SK-N-SH (cell line): ENCODE measurements around the gene THAP12. TPM values are rescaled to one million over a fixed set of nuclear protein-coding genes. Genes with fewer than 3 reads are reported as not detected.

Experiments
- CTCF ChIA-PET: fragments of 300-600, 350-600 bp; formaldehyde crosslinking; extraction: SDS; loops from one replicate; lab custom pipeline; 2021; lab: Yijun Ruan, JAX
- POLR2A ChIA-PET: fragments of 350-600 bp; sonication (Branson Sonifier 250); formaldehyde crosslinking; extraction: SDS; loops from one replicate; lab custom pipeline; 2020; ENCODE audit warnings: antibody characterized with exemption, inconsistent platforms; lab: Yijun Ruan, JAX
- DNase-seq: peaks from one replicate; pipeline ENCODE4 v3.0.0; 2012
- H2AFZ ChIP-seq: fragments of 200-600 bp; sonication (generic); 2 replicates; pipeline ENCODE4 v1.8.1; 2016; ENCODE audit warnings: antibody characterized with exemption, mild to moderate bottlenecking, low read depth
- H3F3A ChIP-seq: fragments of 200-600 bp; sonication (generic); replicated peaks from 2 replicates; pipeline ENCODE3; 2016; ENCODE audit warnings: antibody characterized with exemption, mild to moderate bottlenecking; ENCODE audit not compliant: insufficient read depth
- H3K27ac ChIP-seq, 2 experiments: fragments of 200-500 bp in 1 of 2; fragments of 200-600 bp in 1 of 2; sonication (Bioruptor generic) in 1 of 2; sonication (generic), shearing (Covaris generic) in 1 of 2; 2 replicates each; pipeline versions ENCODE4 v1.5.1 to v1.6.1; 2014 to 2016; ENCODE audit warnings: low read depth in 2 of 2, inconsistent platforms in 1 of 2, low read length in 1 of 2, mild to moderate bottlenecking in 1 of 2, mixed read lengths in 1 of 2
- H3K27me3 ChIP-seq: fragments of 200-600 bp; sonication (generic), shearing (Covaris generic); 2 replicates; pipeline ENCODE4 v1.6.1; 2016; ENCODE audit warnings: mixed run types; ENCODE audit not compliant: insufficient read depth
- H3K36me3 ChIP-seq, 2 experiments: fragments of 200-500 bp in 1 of 2; fragments of 200-600 bp in 1 of 2; sonication (Bioruptor generic) in 1 of 2; sonication (generic) in 1 of 2; replicated peaks in 1 of 2; 2 replicates each; pipeline versions ENCODE3 to v1.5.1; 2014 to 2016; ENCODE audit warnings: low read length in 1 of 2, mild to moderate bottlenecking in 1 of 2; ENCODE audit not compliant: insufficient read depth in 2 of 2, control insufficient read depth in 1 of 2
- H3K4me1 ChIP-seq, 2 experiments: fragments of 200-500 bp in 1 of 2; fragments of 200-600 bp in 1 of 2; sonication (Bioruptor generic) in 1 of 2; sonication (generic), shearing (Covaris generic) in 1 of 2; 2 replicates each; pipeline versions ENCODE4 v1.5.1 to v1.6.1; 2014 to 2016; ENCODE audit warnings: low read depth in 1 of 2, low read length in 1 of 2, mixed run types in 1 of 2; ENCODE audit not compliant: insufficient read depth in 2 of 2, control insufficient read depth in 1 of 2
- H3K4me2 ChIP-seq: fragments of 200-600 bp; sonication (generic), shearing (Covaris generic); 2 replicates; pipeline ENCODE4 v1.6.1; 2017; ENCODE audit warnings: mixed run types
- H3K4me3 ChIP-seq, 2 experiments: fragments of 200-500 bp in 1 of 2; fragments of 200-600 bp in 1 of 2; sonication (Bioruptor generic) in 1 of 2; sonication (generic), shearing (Covaris generic) in 1 of 2; 2 replicates each; pipeline versions ENCODE4 v1.5.1 to v1.8.1; 2014 to 2016; ENCODE audit warnings: low read depth in 2 of 2, inconsistent platforms in 1 of 2, low read length in 1 of 2, mild to moderate bottlenecking in 1 of 2, mixed read lengths in 1 of 2, moderate library complexity in 1 of 2
- H3K79me2 ChIP-seq: fragments of 200-600 bp; sonication (generic); 2 replicates; pipeline ENCODE4 v1.8.1; 2017; ENCODE audit warnings: mild to moderate bottlenecking; ENCODE audit not compliant: insufficient read depth
- H3K9ac ChIP-seq: fragments of 200-600 bp; sonication (generic); 2 replicates; pipeline ENCODE4 v1.6.1; 2017; ENCODE audit warnings: mixed run types
- H3K9me2 ChIP-seq: fragments of 200-600 bp; sonication (generic); 2 replicates; pipeline ENCODE4 v1.6.1; 2017; ENCODE audit warnings: mixed run types
- H3K9me3 ChIP-seq: fragments of 200-600 bp; sonication (generic); 2 replicates; pipeline ENCODE4 v1.6.1; 2017; ENCODE audit warnings: mixed run types, mild to moderate bottlenecking, moderate library complexity
- H4K20me1 ChIP-seq: fragments of 200-600 bp; sonication (generic); 2 replicates; pipeline ENCODE4 v1.6.1; 2017; ENCODE audit warnings: mild to moderate bottlenecking, mixed run types; ENCODE audit not compliant: insufficient read depth
- FOSL2 ChIP-seq: IDR thresholded peaks from 2 replicates; pipeline ENCODE4 v1.4.0; 2012; ENCODE audit warnings: low read depth, mild to moderate bottlenecking, moderate library complexity, borderline replicate concordance
- FOXJ3 ChIP-seq: sonication (generic); formaldehyde crosslinking; IDR thresholded peaks from 2 replicates; pipeline ENCODE4 v1.5.1; 2020; ENCODE audit warnings: mild to moderate bottlenecking, missing genetic modification reagents
- FOXM1 ChIP-seq: IDR thresholded peaks from 2 replicates; pipeline ENCODE4 v1.4.0; 2012; ENCODE audit warnings: low read depth, mild to moderate bottlenecking
- GABPA ChIP-seq: IDR thresholded peaks from 2 replicates; pipeline ENCODE4 v1.4.0; 2012; ENCODE audit warnings: low read depth, mild to moderate bottlenecking
- GATA2 ChIP-seq: sonication (generic); formaldehyde crosslinking; IDR thresholded peaks from 2 replicates; pipeline ENCODE4 v1.5.0; 2020; ENCODE audit warnings: mild to moderate bottlenecking, missing genetic modification reagents
- JUND ChIP-seq: IDR thresholded peaks from 2 replicates; pipeline ENCODE4 v1.4.0; 2012
- MEF2A ChIP-seq: IDR thresholded peaks from 2 replicates; pipeline ENCODE4 v1.4.0; 2012; ENCODE audit warnings: low read depth, borderline replicate concordance
- NRF1 ChIP-seq: IDR thresholded peaks from 2 replicates; pipeline ENCODE4 v1.6.1; 2012; ENCODE audit warnings: low read depth, mild to moderate bottlenecking, low read length
- POLR2AphosphoS5 ChIP-seq: IDR thresholded peaks from 2 replicates; pipeline ENCODE4 v1.6.1; 2012; ENCODE audit warnings: low read depth, low read length
- RCOR1 ChIP-seq: fragments of 150-350 bp; IDR thresholded peaks from 2 replicates; pipeline ENCODE4 v1.6.1; 2017; ENCODE audit warnings: antibody characterized with exemption, low read length
- RFX5 ChIP-seq: IDR thresholded peaks from 2 replicates; pipeline ENCODE4 v1.6.1; 2012; ENCODE audit warnings: mild to moderate bottlenecking, improper control_type of control experiment, low read length
- SIN3A ChIP-seq: IDR thresholded peaks from 2 replicates; pipeline ENCODE4 v1.6.1; 2012; ENCODE audit warnings: low read depth, mild to moderate bottlenecking, low read length, moderate library complexity, borderline replicate concordance
- TCF12 ChIP-seq: IDR thresholded peaks from 2 replicates; pipeline ENCODE4 v1.4.0; 2012
- TEAD4 ChIP-seq: IDR thresholded peaks from 2 replicates; pipeline ENCODE4 v1.4.0; 2012; ENCODE audit warnings: mild to moderate bottlenecking, borderline replicate concordance; ENCODE audit not compliant: insufficient read depth
- YY1 ChIP-seq: IDR thresholded peaks from 2 replicates; pipeline ENCODE4 v1.4.0; 2012; ENCODE audit warnings: low read depth, mild to moderate bottlenecking
- WGBS: methylation state at CpG from one replicate; pipeline ENCODE4 v1.1.6; 2017; ENCODE audit warnings: low lambda C conversion rate; 5-methylcytosine and 5-hydroxymethylcytosine counted together
- polyA plus RNA-seq, 3 experiments: library from polyadenylated mRNA; depleted of rRNA; stranded (reverse); fragments of >200 nt; gene quantifications; 2 replicates each; pipeline ENCODE4 v1.2.3, GENCODE V29; 2012
- TF ChIP-seq, protein P1 (sequence below): fragments of 200-600 bp; sonication (generic); IDR thresholded peaks from 2 replicates; pipeline ENCODE4 v1.6.1; 2017; ENCODE audit warnings: antibody characterized with exemption, mild to moderate bottlenecking, moderate library complexity
- TF ChIP-seq, protein P2 (sequence below): IDR thresholded peaks from 2 replicates; pipeline ENCODE4 v1.4.0; 2012; ENCODE audit warnings: low read depth, borderline replicate concordance
- TF ChIP-seq, protein P3 (sequence below): fragments of 150-350 bp; IDR thresholded peaks from 2 replicates; pipeline ENCODE4 v1.6.1; 2016; ENCODE audit warnings: mild to moderate bottlenecking, low read depth, low read length
- TF ChIP-seq, protein P4 (sequence below): IDR thresholded peaks from 2 replicates; pipeline ENCODE4 v1.4.0; 2012; ENCODE audit warnings: low read depth, borderline replicate concordance
- TF ChIP-seq, protein P5 (sequence below): fragments of 150-350 bp; IDR thresholded peaks from 2 replicates; pipeline ENCODE4 v1.6.1; 2017; ENCODE audit warnings: antibody characterized with exemption, low read length, low read depth, borderline replicate concordance
- TF ChIP-seq, protein P6 (sequence below): IDR thresholded peaks from 2 replicates; pipeline ENCODE4 v1.6.1; 2012; ENCODE audit warnings: mild to moderate bottlenecking, low read depth, low read length, moderate library complexity

The THAP12 gene
- polyA plus RNA-seq, 1 of the 3 experiments (the other 2 are of a cell fraction) = 14.9 TPM

DNA sequence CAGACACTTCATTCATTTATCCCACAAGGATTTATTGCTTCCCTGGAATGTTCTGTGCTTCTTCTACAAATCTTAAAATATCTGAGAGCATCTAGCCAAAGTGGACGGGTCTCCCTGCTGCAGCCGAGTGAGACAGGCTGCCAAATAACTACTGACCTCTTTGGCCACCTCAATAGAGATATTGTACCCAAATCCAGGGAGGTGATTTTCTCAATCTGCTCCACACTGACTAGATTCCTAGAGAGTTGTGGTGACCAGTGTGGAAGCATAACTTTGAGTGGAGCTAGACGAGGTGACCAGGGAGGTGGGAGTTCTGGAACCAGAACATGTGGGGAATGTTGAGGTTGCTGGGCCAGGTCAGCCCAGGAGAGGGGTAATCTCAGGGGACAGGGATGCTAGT lies 77.5 kb downstream of the THAP12 start (continued):
- TF ChIP-seq, protein P1, sequence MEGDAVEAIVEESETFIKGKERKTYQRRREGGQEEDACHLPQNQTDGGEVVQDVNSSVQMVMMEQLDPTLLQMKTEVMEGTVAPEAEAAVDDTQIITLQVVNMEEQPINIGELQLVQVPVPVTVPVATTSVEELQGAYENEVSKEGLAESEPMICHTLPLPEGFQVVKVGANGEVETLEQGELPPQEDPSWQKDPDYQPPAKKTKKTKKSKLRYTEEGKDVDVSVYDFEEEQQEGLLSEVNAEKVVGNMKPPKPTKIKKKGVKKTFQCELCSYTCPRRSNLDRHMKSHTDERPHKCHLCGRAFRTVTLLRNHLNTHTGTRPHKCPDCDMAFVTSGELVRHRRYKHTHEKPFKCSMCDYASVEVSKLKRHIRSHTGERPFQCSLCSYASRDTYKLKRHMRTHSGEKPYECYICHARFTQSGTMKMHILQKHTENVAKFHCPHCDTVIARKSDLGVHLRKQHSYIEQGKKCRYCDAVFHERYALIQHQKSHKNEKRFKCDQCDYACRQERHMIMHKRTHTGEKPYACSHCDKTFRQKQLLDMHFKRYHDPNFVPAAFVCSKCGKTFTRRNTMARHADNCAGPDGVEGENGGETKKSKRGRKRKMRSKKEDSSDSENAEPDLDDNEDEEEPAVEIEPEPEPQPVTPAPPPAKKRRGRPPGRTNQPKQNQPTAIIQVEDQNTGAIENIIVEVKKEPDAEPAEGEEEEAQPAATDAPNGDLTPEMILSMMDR = no peak
- TF ChIP-seq, protein P2, sequence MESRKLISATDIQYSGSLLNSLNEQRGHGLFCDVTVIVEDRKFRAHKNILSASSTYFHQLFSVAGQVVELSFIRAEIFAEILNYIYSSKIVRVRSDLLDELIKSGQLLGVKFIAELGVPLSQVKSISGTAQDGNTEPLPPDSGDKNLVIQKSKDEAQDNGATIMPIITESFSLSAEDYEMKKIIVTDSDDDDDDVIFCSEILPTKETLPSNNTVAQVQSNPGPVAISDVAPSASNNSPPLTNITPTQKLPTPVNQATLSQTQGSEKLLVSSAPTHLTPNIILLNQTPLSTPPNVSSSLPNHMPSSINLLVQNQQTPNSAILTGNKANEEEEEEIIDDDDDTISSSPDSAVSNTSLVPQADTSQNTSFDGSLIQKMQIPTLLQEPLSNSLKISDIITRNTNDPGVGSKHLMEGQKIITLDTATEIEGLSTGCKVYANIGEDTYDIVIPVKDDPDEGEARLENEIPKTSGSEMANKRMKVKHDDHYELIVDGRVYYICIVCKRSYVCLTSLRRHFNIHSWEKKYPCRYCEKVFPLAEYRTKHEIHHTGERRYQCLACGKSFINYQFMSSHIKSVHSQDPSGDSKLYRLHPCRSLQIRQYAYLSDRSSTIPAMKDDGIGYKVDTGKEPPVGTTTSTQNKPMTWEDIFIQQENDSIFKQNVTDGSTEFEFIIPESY = no peak
- TF ChIP-seq, protein P3, sequence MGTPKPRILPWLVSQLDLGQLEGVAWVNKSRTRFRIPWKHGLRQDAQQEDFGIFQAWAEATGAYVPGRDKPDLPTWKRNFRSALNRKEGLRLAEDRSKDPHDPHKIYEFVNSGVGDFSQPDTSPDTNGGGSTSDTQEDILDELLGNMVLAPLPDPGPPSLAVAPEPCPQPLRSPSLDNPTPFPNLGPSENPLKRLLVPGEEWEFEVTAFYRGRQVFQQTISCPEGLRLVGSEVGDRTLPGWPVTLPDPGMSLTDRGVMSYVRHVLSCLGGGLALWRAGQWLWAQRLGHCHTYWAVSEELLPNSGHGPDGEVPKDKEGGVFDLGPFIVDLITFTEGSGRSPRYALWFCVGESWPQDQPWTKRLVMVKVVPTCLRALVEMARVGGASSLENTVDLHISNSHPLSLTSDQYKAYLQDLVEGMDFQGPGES = no peak
- TF ChIP-seq MEF2A (no peak), FOXM1 (no peak), TEAD4 (no peak), RCOR1 (no peak), NRF1 (no peak), JUND (no peak), SIN3A (no peak), POLR2AphosphoS5 (no peak)
- TF ChIP-seq, protein P4, sequence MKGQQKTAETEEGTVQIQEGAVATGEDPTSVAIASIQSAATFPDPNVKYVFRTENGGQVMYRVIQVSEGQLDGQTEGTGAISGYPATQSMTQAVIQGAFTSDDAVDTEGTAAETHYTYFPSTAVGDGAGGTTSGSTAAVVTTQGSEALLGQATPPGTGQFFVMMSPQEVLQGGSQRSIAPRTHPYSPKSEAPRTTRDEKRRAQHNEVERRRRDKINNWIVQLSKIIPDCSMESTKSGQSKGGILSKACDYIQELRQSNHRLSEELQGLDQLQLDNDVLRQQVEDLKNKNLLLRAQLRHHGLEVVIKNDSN = no peak

DNA sequence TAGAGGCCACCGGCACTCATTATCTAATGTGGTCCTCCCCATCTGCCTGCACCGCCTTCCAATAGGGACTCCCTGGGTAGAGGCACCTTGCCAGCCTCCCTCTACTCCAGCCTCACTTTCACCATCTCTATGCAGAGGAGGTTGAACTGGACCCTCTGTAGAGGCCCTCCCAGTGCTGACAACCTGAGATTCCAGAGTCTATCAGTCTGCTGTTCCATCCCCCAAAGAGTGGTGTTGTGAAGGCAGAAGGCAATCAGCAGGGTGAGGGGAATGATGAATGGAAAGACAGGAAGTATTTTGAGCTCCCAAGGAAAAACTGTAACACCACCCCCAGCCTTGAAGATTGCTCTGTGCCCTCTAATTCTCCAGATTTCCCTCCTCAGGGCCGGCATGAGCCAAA lies 77.9 kb downstream of the THAP12 start:
- peaks cover 0 to 17% of the 10 kb centered on the region in 2 experiments; a peak in 1 of 4 replicates for H3K4me1 ChIP-seq
- H4K20me1 ChIP-seq = no peaks in the 10 kb centered on the region
- no peak for DNase-seq
- no peak overlapping the region for H2AFZ ChIP-seq
- no peak overlapping the region for H3K27ac ChIP-seq
- no peaks in the 10 kb centered on the region for H3K9me3 ChIP-seq
- H3F3A ChIP-seq = no peaks in the 10 kb centered on the region
- peaks cover 6% of the 10 kb centered on the region; the same call in 1 of the 2 replicates for H3K27me3 ChIP-seq
- no peak overlapping the region for H3K4me2 ChIP-seq
- CTCF ChIA-PET = interaction anchor here (0.8 to 7.9 kb wide), 3 partner anchors 11 to 94 kb away, joined by 3 to 60 read pairs (median 12); no protein-coding TSS in a partner anchor
- POLR2A ChIA-PET = no interaction called here
- no peaks in the 10 kb centered on the region for H3K79me2 ChIP-seq
- H3K4me3 ChIP-seq = no peak overlapping the region
- 73% methylated on average over 3 of the region's 3 CpGs for WGBS
- H3K9me2 ChIP-seq = no peaks in the 10 kb centered on the region
- no peak overlapping the region for H3K9ac ChIP-seq
- H3K36me3 ChIP-seq = no peaks in the 10 kb centered on the region
- TF ChIP-seq RFX5 = no peak
- TF ChIP-seq, protein P5, sequence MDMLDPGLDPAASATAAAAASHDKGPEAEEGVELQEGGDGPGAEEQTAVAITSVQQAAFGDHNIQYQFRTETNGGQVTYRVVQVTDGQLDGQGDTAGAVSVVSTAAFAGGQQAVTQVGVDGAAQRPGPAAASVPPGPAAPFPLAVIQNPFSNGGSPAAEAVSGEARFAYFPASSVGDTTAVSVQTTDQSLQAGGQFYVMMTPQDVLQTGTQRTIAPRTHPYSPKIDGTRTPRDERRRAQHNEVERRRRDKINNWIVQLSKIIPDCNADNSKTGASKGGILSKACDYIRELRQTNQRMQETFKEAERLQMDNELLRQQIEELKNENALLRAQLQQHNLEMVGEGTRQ = no peak
- TF ChIP-seq FOXJ3 (CRISPR knock-in tag) = no peak
- TF ChIP-seq SIN3A = no peak
- no peak for TF ChIP-seq GATA2 (CRISPR knock-in tag)
- TF ChIP-seq, protein P4 = no peak
- no peak for TF ChIP-seq GABPA
- TF ChIP-seq POLR2AphosphoS5 = no peak
- TF ChIP-seq, protein P6, sequence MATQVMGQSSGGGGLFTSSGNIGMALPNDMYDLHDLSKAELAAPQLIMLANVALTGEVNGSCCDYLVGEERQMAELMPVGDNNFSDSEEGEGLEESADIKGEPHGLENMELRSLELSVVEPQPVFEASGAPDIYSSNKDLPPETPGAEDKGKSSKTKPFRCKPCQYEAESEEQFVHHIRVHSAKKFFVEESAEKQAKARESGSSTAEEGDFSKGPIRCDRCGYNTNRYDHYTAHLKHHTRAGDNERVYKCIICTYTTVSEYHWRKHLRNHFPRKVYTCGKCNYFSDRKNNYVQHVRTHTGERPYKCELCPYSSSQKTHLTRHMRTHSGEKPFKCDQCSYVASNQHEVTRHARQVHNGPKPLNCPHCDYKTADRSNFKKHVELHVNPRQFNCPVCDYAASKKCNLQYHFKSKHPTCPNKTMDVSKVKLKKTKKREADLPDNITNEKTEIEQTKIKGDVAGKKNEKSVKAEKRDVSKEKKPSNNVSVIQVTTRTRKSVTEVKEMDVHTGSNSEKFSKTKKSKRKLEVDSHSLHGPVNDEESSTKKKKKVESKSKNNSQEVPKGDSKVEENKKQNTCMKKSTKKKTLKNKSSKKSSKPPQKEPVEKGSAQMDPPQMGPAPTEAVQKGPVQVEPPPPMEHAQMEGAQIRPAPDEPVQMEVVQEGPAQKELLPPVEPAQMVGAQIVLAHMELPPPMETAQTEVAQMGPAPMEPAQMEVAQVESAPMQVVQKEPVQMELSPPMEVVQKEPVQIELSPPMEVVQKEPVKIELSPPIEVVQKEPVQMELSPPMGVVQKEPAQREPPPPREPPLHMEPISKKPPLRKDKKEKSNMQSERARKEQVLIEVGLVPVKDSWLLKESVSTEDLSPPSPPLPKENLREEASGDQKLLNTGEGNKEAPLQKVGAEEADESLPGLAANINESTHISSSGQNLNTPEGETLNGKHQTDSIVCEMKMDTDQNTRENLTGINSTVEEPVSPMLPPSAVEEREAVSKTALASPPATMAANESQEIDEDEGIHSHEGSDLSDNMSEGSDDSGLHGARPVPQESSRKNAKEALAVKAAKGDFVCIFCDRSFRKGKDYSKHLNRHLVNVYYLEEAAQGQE = no peak
- TF ChIP-seq TCF12 = no peak
- no peak for TF ChIP-seq YY1
- no peak for TF ChIP-seq FOSL2
